K562 (cell line): ENCODE results near the gene HPN. TPM values are rescaled to one million over a fixed set of nuclear protein-coding genes. Genes with fewer than 3 reads are reported as not detected.
A peak's percentile ranks its signal among the peaks of the same experiment; 100 is the strongest.

Experiments used
- CTBP1 ChIP-seq: fragments of 450-650 bp; IDR thresholded peaks from 2 replicates; pipeline ENCODE4 v1.6.1; 2016; ENCODE audit warnings: borderline replicate concordance
- LEF1 ChIP-seq: fragments of 450-650 bp; IDR thresholded peaks from 2 replicates; pipeline ENCODE4 v1.6.1; 2016; ENCODE audit warnings: mild to moderate bottlenecking
- POLR2A ChIP-seq: fragments of 450-650 bp; conservative IDR thresholded peaks from 2 replicates; pipeline ENCODE4 v1.6.1; 2016
- STAT5A ChIP-seq: IDR thresholded peaks from 2 replicates; pipeline ENCODE4 v1.6.1; 2012; ENCODE audit warnings: low read length, inconsistent platforms, borderline replicate concordance
- SUPT5H ChIP-seq: fragments of 450-650 bp; IDR thresholded peaks from 2 replicates; pipeline ENCODE4 v1.6.1; 2016
- ZBED1 ChIP-seq: IDR thresholded peaks from 2 replicates; pipeline ENCODE4 v1.6.1; 2014
- ZBTB7A ChIP-seq: IDR thresholded peaks from 2 replicates; pipeline ENCODE4 v1.6.1; 2011; ENCODE audit warnings: low read depth, mild to moderate bottlenecking, low read length, moderate library complexity, borderline replicate concordance; ENCODE audit not compliant: control insufficient read depth
- ZFP36 ChIP-seq: fragments of 150-350 bp; IDR thresholded peaks from 2 replicates; pipeline ENCODE4 v1.6.1; 2018; ENCODE audit warnings: low read length, low read depth; ENCODE audit not compliant: partially characterized antibody
- ZNF146 ChIP-seq: IDR thresholded peaks from one replicate; pipeline ENCODE4 v1.6.1; 2018; ENCODE audit warnings: missing compliant biosample characterization; ENCODE audit not compliant: unreplicated experiment
- polyA plus RNA-seq, 8 experiments: library from polyadenylated mRNA; depleted of rRNA in 4 of 8; stranded (reverse) in 5 of 8; unstranded in 3 of 8; fragments of >200 nt; fragmentation: Nextera tagmentation in 2 of 8; fragmentation: Illumina TruSeq in 1 of 8; extraction: Ambion mirVana in 2 of 8; extraction: Trizol in 1 of 8; gene quantifications; 2 replicates each; pipeline versions ENCODE4 v1.2.1 to v1.2.3, GENCODE V29; 2011 to 2014; ENCODE audit warnings: inconsistent platforms in 1 of 8, missing spikeins in 1 of 8
- total RNA-seq, 7 experiments: library from RNA; depleted of rRNA in 6 of 7; stranded (reverse); fragments of >200 nt in 6 of 7; fragmentation: Illumina TruSeq in 2 of 7; extraction: Trizol in 2 of 7; gene quantifications; 2 replicates each; pipeline versions ENCODE4 v1.2.1 to v1.2.3, GENCODE V29; 2011 to 2021; ENCODE audit warnings: low replicate concordance in 1 of 7
- TF ChIP-seq, protein P1 (sequence below), 3 experiments: fragments of 200-800 bp in 1 of 3; fragments of 250-450 bp in 1 of 3; fragments of 450-650 bp in 1 of 3; sonication (Bioruptor Pico) in 1 of 3; sonication (Bioruptor generic) in 1 of 3; formaldehyde crosslinking in 1 of 3; IDR thresholded peaks; 2 replicates each; pipeline versions ENCODE4 v1.6.1 to v1.8.0; 2016 to 2022; ENCODE audit warnings: mild to moderate bottlenecking in 2 of 3, missing genetic modification characterization in 2 of 3, missing compliant biosample characterization in 1 of 3, moderate library complexity in 1 of 3
- TF ChIP-seq, protein P2 (sequence below): sonication (generic); formaldehyde crosslinking; IDR thresholded peaks from 2 replicates; pipeline ENCODE4 v1.8.0; 2022; ENCODE audit warnings: missing genetic modification reagents, mild to moderate bottlenecking, moderate library complexity, borderline replicate concordance
- TF ChIP-seq, protein P3 (sequence below): fragments of 250-450 bp; sonication (Bioruptor Pico); IDR thresholded peaks from 2 replicates; pipeline ENCODE4 v1.4.0; 2020
- TF ChIP-seq, protein P4 (sequence below), 2 experiments: fragments of 450-650 bp; IDR thresholded peaks; 2 replicates each; pipeline ENCODE4 v1.6.1; 2016
- TF ChIP-seq, protein P5 (sequence below): sonication (generic); formaldehyde crosslinking; IDR thresholded peaks from 2 replicates; pipeline ENCODE4 v1.8.1; 2023; ENCODE audit warnings: missing genetic modification reagents, mild to moderate bottlenecking, borderline replicate concordance

Gene HPN
- total and polyA plus RNA-seq, 9 of the 15 experiments (the other 6 are each of a cell fraction or from before 2014, with no cell fraction given), result 0.10 to 0.20 TPM; not detected in 7

DNA sequence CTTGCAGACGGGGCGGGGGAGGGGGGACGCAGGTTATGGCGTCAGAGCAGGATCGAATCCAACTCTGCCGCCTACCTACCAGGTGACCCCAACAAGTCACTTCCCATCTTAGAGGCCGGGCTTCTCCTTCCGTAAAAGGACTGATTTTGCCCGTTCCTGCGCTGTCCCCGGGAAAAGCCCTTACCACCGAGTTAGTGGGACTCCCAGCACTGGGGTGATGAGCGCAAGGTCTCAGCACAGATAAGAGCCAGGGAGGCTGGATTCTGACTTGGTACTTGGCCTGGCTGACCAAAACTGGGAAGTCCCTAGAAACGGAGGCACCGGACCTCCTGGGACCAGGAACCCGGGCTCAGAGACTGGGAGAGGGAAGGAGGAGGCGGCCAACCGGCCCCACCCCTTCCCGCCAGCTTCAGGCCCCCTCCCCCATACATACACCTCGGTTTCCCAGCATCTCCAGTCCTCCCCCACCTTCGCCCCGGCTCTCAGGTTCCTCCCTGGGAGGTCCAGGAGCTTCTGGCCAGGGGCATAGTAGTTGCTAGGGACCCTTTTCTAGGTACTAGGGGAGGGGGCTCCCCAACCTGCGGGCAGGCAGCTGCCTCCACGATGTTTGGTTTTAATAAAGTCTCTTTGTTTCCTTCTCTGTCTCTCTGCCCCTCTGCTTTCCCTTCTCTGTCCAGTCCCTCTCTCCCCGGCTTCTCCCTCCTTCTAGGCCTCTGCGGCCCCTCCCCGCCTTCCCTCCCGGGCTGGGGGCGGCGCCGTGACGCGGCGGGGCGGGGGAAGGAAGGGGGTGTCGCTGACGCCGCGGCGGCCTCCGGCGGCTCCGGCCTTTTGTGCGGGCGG lies 41.8 kb upstream of the HPN start, which contains the start of gene GRAMD1A (continued):
- TF ChIP-seq, protein P1, sequence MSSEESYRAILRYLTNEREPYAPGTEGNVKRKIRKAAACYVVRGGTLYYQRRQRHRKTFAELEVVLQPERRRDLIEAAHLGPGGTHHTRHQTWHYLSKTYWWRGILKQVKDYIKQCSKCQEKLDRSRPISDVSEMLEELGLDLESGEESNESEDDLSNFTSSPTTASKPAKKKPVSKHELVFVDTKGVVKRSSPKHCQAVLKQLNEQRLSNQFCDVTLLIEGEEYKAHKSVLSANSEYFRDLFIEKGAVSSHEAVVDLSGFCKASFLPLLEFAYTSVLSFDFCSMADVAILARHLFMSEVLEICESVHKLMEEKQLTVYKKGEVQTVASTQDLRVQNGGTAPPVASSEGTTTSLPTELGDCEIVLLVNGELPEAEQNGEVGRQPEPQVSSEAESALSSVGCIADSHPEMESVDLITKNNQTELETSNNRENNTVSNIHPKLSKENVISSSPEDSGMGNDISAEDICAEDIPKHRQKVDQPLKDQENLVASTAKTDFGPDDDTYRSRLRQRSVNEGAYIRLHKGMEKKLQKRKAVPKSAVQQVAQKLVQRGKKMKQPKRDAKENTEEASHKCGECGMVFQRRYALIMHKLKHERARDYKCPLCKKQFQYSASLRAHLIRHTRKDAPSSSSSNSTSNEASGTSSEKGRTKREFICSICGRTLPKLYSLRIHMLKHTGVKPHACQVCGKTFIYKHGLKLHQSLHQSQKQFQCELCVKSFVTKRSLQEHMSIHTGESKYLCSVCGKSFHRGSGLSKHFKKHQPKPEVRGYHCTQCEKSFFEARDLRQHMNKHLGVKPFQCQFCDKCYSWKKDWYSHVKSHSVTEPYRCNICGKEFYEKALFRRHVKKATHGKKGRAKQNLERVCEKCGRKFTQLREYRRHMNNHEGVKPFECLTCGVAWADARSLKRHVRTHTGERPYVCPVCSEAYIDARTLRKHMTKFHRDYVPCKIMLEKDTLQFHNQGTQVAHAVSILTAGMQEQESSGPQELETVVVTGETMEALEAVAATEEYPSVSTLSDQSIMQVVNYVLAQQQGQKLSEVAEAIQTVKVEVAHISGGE (CRISPR knock-in tag; IDR thresholded peaks at IDR 0.05), result peak in 1 of 3 experiments; percentile 69; a peak in 2 of 6 replicates
- TF ChIP-seq ZNF146 (CRISPR knock-in tag) (no peak), ZFP36 (no peak), ZBTB7A (peak; percentile 79; the same call in 1 of the 2 replicates), ZBED1 (no peak), POLR2A (peak; percentile 87), LEF1 (peak; percentile 33; the same call in 1 of the 2 replicates), CTBP1 (peak; percentile 64; the same call in 1 of the 2 replicates), STAT5A (no peak), SUPT5H (peak; percentile 86)
- TF ChIP-seq, protein P2, sequence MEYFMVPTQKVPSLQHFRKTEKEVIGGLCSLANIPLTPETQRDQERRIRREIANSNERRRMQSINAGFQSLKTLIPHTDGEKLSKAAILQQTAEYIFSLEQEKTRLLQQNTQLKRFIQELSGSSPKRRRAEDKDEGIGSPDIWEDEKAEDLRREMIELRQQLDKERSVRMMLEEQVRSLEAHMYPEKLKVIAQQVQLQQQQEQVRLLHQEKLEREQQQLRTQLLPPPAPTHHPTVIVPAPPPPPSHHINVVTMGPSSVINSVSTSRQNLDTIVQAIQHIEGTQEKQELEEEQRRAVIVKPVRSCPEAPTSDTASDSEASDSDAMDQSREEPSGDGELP (CRISPR knock-in tag), result peak; percentile 7; the same call in 1 of the 2 replicates
- TF ChIP-seq, protein P3, sequence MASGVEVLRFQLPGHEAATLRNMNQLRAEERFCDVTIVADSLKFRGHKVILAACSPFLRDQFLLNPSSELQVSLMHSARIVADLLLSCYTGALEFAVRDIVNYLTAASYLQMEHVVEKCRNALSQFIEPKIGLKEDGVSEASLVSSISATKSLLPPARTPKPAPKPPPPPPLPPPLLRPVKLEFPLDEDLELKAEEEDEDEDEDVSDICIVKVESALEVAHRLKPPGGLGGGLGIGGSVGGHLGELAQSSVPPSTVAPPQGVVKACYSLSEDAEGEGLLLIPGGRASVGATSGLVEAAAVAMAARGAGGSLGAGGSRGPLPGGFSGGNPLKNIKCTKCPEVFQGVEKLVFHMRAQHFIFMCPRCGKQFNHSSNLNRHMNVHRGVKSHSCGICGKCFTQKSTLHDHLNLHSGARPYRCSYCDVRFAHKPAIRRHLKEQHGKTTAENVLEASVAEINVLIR (CRISPR knock-in tag), result 0 out of 2 replicates have a peak, but pooled peaks have one; percentile 9
- TF ChIP-seq, protein P4, sequence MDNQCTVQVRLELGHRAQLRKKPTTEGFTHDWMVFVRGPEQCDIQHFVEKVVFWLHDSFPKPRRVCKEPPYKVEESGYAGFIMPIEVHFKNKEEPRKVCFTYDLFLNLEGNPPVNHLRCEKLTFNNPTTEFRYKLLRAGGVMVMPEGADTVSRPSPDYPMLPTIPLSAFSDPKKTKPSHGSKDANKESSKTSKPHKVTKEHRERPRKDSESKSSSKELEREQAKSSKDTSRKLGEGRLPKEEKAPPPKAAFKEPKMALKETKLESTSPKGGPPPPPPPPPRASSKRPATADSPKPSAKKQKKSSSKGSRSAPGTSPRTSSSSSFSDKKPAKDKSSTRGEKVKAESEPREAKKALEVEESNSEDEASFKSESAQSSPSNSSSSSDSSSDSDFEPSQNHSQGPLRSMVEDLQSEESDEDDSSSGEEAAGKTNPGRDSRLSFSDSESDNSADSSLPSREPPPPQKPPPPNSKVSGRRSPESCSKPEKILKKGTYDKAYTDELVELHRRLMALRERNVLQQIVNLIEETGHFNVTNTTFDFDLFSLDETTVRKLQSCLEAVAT (IDR thresholded peaks at IDR 0.05), result 0 out of 4 replicates have a peak, but pooled peaks of 1 of the 2 experiments have one; percentile 29
- TF ChIP-seq, protein P5, sequence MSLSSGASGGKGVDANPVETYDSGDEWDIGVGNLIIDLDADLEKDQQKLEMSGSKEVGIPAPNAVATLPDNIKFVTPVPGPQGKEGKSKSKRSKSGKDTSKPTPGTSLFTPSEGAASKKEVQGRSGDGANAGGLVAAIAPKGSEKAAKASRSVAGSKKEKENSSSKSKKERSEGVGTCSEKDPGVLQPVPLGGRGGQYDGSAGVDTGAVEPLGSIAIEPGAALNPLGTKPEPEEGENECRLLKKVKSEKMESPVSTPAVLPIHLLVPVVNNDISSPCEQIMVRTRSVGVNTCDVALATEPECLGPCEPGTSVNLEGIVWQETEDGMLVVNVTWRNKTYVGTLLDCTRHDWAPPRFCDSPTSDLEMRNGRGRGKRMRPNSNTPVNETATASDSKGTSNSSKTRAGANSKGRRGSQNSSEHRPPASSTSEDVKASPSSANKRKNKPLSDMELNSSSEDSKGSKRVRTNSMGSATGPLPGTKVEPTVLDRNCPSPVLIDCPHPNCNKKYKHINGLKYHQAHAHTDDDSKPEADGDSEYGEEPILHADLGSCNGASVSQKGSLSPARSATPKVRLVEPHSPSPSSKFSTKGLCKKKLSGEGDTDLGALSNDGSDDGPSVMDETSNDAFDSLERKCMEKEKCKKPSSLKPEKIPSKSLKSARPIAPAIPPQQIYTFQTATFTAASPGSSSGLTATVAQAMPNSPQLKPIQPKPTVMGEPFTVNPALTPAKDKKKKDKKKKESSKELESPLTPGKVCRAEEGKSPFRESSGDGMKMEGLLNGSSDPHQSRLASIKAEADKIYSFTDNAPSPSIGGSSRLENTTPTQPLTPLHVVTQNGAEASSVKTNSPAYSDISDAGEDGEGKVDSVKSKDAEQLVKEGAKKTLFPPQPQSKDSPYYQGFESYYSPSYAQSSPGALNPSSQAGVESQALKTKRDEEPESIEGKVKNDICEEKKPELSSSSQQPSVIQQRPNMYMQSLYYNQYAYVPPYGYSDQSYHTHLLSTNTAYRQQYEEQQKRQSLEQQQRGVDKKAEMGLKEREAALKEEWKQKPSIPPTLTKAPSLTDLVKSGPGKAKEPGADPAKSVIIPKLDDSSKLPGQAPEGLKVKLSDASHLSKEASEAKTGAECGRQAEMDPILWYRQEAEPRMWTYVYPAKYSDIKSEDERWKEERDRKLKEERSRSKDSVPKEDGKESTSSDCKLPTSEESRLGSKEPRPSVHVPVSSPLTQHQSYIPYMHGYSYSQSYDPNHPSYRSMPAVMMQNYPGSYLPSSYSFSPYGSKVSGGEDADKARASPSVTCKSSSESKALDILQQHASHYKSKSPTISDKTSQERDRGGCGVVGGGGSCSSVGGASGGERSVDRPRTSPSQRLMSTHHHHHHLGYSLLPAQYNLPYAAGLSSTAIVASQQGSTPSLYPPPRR, result no peak
